ENCODE results near the gene VPS37B.

Gene VPS37B

DNA sequence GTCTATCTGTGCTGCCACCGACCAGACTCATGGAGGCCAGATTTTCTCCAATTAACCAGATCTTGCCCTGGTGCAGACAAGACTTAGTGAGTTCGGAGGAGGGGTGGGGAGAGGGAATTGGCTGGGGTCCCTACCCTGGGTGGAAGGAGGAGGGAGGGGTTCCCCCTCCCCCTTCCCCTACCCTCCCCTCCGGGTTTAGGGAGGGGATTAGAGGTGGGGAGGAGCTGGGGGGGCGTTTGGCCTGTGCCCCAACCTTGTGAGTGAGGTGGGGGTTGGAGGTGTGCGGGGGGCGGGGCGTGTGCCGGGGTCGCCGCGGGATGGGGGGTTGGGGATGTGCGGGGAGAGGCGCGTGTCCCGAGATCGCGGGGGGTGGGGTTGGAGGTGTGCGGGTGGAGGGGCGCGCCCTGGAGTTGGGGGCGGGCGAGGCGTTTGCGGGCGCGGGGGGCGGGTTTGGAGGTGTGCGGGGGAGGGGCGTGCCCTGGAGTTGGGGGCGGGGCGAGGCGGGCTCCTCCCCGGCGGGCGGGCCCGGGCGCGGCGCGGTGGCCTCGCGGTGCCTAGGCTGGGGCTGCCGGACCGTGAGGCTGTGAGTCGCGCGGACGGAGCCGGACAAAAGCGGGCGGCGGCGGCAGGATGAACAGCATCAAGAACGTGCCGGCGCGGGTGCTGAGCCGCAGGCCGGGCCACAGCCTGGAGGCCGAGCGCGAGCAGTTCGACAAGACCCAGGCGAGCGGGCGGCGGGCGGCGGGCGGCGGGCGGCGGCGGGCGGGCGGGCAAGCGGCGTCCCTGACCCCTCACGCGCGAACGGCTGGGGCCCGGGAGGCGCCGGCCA is 60.8 kb downstream of the VPS37B start, which contains the start of gene HIP1R:
TSS of gene HIP1R (plus strand) at position 537 of the 829 bp plus-strand sequence. CDS start at position 631, 94 bp downstream.
- H3K36me3 ChIP-seq = no peaks in the 10 kb centered on the region
- H3K4me1 ChIP-seq (ENCODE audit: control insufficient read depth in 1 of 2, insufficient read depth in 1 of 2, low read depth in 1 of 2, low read length in 1 of 2) = peaks cover 21% of the 10 kb centered on the region in 2 experiments

DNA sequence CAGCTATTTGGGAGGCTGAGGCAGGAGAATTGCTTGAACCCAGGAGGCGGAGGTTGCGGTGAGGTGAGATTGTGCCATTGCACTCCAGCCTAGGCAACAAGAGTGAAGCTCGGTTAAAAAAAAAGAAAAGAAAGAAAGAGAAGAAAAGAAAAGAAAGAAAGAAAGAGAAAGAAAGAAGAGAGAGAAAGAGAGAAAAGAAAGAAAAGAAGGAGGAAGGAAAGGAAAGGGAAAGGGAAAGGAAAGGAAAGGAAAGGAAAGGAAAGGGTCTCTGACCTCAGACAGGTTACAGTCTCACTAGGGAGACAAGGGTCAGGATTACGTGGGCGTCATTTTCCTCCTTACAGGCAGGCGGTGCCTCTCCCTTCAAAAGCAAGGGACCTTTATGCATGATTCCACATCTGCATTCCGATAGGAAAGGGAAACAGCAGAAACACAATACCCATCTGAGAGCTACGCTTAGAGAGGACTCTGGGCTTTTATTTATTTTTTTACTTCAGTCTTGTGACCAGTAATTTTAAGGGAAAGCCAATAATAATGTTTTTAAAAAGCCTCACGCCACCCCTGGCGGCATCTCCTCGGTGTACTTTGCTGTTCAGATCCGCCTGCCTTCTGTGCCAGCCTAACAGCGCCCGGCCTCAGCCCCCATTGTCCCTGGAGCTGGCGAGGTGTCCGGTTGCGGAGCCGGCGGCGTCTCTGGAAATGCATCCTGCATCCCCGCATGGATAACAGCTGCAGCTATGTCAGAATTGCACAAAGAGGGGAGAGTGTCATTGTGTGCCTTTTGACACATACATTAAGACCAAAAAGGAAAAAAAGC is 61.6 kb downstream of the VPS37B start:
- Histone ChIP-seq H3K27me3 (peaks cover 61% of the 10 kb centered on the region), H3K27ac (peak overlapping the region; percentile 1), H3K4me3 (ENCODE audit: low read depth in 1 of 2, low read length in 1 of 2) (peak overlapping the region; percentile 23 to 52), H3K9me3 (no peaks in the 10 kb centered on the region), H3K36me3 (no peaks in the 10 kb centered on the region), H3K4me1 (ENCODE audit: control insufficient read depth in 1 of 2, insufficient read depth in 1 of 2, low read depth in 1 of 2, low read length in 1 of 2) (peaks cover 21% of the 10 kb centered on the region in 2 experiments)
- TF ChIP-seq, protein P1, sequence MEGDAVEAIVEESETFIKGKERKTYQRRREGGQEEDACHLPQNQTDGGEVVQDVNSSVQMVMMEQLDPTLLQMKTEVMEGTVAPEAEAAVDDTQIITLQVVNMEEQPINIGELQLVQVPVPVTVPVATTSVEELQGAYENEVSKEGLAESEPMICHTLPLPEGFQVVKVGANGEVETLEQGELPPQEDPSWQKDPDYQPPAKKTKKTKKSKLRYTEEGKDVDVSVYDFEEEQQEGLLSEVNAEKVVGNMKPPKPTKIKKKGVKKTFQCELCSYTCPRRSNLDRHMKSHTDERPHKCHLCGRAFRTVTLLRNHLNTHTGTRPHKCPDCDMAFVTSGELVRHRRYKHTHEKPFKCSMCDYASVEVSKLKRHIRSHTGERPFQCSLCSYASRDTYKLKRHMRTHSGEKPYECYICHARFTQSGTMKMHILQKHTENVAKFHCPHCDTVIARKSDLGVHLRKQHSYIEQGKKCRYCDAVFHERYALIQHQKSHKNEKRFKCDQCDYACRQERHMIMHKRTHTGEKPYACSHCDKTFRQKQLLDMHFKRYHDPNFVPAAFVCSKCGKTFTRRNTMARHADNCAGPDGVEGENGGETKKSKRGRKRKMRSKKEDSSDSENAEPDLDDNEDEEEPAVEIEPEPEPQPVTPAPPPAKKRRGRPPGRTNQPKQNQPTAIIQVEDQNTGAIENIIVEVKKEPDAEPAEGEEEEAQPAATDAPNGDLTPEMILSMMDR (IDR thresholded peaks at IDR 0.05) = no peak

More for the DNA sequence above, 60.8 kb downstream of the VPS37B start, which contains the start of gene HIP1R:
- Histone ChIP-seq H3K4me3 (ENCODE audit: low read depth in 1 of 2, low read length in 1 of 2) (peak within 1 kb of the TSS; percentile 61 to 67), H3K27me3 (peaks cover 56% of the 10 kb centered on the region), H3K27ac (peak within 1 kb of the TSS; percentile 7), H3K9me3 (no peaks in the 10 kb centered on the region)
- TF ChIP-seq, protein P1 (IDR thresholded peaks at IDR 0.05) = no peak

DNA sequence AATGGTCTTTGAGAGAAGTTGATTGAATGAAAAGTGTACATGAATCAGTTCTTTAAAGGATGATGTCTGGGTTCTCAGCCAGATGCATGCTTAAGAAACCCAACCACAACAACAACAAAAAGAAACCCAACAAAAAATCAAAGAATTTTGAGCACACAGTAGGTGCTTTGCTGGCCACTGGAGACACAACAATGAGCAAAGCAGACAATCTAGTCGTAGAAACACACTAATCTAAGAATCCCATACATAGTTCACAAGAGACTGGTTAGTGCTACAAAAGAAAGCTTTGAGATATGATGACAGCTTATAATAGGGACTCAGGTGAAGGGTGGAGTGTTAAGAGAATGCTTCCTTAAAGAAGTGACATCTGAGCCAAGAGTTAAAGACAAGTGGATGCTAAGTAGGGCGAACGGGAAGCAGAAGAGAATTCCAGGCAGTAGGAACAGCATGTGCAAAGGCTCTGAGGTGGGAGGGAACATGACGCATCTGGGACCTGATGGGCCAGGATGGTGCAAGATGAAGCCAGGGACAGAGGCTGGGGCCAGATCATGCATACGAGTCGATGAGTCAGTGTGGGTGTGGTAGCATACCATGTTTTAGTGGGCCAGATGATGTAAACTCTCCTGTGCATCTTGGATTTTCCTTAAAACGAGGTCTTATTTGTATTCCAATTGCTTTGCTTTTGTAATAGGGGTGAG is 65.3 kb downstream of the VPS37B start:
- Histone ChIP-seq H3K27me3 (peaks cover 50% of the 10 kb centered on the region), H3K36me3 (no peaks in the 10 kb centered on the region), H3K27ac (no peak overlapping the region), H3K4me1 (ENCODE audit: control insufficient read depth in 1 of 2, insufficient read depth in 1 of 2, low read depth in 1 of 2, low read length in 1 of 2) (peaks cover 7 to 8% of the 10 kb centered on the region in 2 experiments), H3K4me3 (ENCODE audit: low read depth in 1 of 2, low read length in 1 of 2) (no peak overlapping the region), H3K9me3 (no peaks in the 10 kb centered on the region)
- TF ChIP-seq, protein P1 (IDR thresholded peaks at IDR 0.05) = no peak

DNA sequence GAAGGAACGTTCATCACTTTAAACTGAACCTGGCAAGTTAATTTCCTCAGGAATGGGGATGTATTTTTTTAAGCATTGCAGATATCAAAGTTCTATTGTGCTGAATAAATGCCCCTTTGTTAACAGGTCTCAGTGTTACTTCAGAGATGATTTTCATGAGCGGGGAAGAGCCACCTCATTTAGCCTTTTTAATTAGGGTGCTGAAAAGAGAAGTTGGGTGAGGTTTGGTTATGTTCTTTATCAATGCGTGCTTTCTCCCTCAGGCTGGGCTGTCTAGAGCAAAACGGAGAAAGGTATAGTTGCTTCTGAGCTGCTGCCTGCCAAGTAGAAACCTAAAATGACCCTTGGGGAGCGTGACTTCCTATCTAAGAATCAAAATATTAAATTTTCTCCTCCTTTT is 68.7 kb downstream of the VPS37B start:
- H3K27ac ChIP-seq = no peak overlapping the region
- H3K4me1 ChIP-seq (ENCODE audit: control insufficient read depth in 1 of 2, insufficient read depth in 1 of 2, low read depth in 1 of 2, low read length in 1 of 2) = no peaks in the 10 kb centered on the region
- H3K27me3 ChIP-seq = peaks cover 25% of the 10 kb centered on the region
- H3K9me3 ChIP-seq = no peaks in the 10 kb centered on the region
- no peak overlapping the region for H3K4me3 ChIP-seq (ENCODE audit: low read depth in 1 of 2, low read length in 1 of 2)
- H3K36me3 ChIP-seq = no peaks in the 10 kb centered on the region
- TF ChIP-seq, protein P1 (IDR thresholded peaks at IDR 0.05) = no peak

Data from neutrophil (primary cell).